Measurements from ENCODE around the gene RASSF1.

The RASSF1 gene

DNA sequence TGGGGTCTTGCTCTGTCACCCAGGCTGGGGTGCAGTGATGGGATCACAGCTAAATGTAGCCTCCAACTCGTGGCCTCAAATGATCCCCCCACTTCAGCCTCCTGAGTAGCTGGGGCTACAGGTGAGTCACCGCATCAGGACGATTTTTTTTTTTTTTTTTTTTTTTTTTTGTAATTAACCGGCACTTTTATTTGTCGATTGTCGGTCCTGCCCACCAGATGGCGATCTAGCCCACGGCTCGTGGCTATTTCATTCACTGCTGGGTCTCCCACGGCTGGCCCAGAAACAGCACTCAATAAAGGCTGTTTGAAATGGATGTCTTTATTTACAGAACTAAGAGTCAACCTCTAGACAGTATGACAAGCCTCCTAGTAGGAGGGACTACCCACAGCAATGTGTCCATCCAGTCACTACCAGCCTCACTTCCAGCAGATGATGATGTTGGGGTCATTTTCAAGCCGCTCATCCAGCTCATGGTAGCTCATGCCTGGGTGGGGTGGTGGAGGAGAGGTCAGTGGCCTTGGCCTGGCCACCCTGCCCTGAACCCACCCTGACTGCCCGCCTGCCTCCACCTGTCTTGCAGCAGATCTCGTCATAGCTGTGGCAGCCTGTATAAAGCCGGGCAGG is 6.7 kb upstream of the RASSF1 start:
- no peaks in the 10 kb centered on the region for H3K9me3 ChIP-seq (ENCODE audit: severe bottlenecking)
- H3K36me3 ChIP-seq (ENCODE audit: low read depth), result peaks cover 5% of the 10 kb centered on the region; the same call in 1 of the 2 replicates
- DNase-seq (ENCODE audit: low spot score) (no peak), ATAC-seq (ENCODE audit: low read depth) (no peak)
- H3K4me1 ChIP-seq (ENCODE audit: insufficient read depth, poor library complexity, severe bottlenecking), result no peaks in the 10 kb centered on the region
- no peak overlapping the region for H3K4me3 ChIP-seq (ENCODE audit: severe bottlenecking)
- no peaks in the 10 kb centered on the region for H3K27me3 ChIP-seq (ENCODE audit: insufficient read depth, poor library complexity, severe bottlenecking)
- TF ChIP-seq, protein P1, sequence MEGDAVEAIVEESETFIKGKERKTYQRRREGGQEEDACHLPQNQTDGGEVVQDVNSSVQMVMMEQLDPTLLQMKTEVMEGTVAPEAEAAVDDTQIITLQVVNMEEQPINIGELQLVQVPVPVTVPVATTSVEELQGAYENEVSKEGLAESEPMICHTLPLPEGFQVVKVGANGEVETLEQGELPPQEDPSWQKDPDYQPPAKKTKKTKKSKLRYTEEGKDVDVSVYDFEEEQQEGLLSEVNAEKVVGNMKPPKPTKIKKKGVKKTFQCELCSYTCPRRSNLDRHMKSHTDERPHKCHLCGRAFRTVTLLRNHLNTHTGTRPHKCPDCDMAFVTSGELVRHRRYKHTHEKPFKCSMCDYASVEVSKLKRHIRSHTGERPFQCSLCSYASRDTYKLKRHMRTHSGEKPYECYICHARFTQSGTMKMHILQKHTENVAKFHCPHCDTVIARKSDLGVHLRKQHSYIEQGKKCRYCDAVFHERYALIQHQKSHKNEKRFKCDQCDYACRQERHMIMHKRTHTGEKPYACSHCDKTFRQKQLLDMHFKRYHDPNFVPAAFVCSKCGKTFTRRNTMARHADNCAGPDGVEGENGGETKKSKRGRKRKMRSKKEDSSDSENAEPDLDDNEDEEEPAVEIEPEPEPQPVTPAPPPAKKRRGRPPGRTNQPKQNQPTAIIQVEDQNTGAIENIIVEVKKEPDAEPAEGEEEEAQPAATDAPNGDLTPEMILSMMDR (IDR thresholded peaks at IDR 0.05; ENCODE audit: poor library complexity, severe bottlenecking), result peak; percentile 84
- no peak overlapping the region for H3K27ac ChIP-seq (ENCODE audit: poor library complexity, severe bottlenecking)

DNA sequence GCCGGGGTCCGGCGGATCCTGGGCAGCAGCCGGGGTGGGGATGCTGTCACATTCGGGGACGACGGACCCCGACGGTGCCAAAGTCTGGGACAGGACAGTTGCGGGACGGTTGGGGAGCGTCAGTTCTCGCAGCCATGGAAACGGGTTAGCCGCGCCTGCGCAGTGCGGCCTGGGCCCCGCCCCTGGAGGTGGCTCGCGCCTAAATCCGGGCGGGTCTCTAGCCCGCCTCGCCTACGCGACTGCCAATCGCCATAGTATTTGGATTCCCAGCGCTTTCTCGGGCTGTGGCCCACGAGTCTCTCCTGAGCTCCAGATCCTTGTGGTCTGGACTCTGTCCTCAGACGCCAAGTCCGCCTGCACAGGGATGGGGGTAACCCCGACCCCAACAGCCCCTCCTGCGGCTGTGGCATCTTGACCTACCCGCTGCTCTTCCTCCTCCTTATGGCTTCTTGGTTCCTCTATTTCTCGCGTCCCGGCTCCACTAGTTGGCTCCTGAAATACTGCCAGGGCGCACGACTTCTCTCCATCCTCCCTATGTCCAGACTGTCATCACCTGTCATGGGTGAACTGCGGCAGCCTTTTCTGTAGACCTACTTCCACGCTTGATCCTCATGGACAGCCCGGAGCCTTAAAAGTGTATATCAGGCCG is 5.1 kb upstream of the RASSF1 start, which contains the start of gene ZMYND10:
Gene ZMYND10 (minus strand): TSS at position 147 of the 649 bp plus-strand sequence. CDS start 153 bp downstream, outside the sequence.
- Histone ChIP-seq H3K27me3 (ENCODE audit: insufficient read depth, poor library complexity, severe bottlenecking) (no peaks in the 10 kb centered on the region), H3K4me3 (ENCODE audit: severe bottlenecking) (peak within 1 kb of the TSS; percentile 16), H3K27ac (ENCODE audit: poor library complexity, severe bottlenecking) (no peak within 1 kb of the TSS), H3K9me3 (ENCODE audit: severe bottlenecking) (no peaks in the 10 kb centered on the region), H3K4me1 (ENCODE audit: insufficient read depth, poor library complexity, severe bottlenecking) (peaks cover 3% of the 10 kb centered on the region), H3K36me3 (ENCODE audit: low read depth) (peaks cover 5% of the 10 kb centered on the region; the same call in 1 of the 2 replicates)
- DNase-seq (ENCODE audit: low spot score) (no peak), ATAC-seq (ENCODE audit: low read depth) (peak; percentile 48)
- TF ChIP-seq, protein P1 (IDR thresholded peaks at IDR 0.05; ENCODE audit: poor library complexity, severe bottlenecking), result no peak

DNA sequence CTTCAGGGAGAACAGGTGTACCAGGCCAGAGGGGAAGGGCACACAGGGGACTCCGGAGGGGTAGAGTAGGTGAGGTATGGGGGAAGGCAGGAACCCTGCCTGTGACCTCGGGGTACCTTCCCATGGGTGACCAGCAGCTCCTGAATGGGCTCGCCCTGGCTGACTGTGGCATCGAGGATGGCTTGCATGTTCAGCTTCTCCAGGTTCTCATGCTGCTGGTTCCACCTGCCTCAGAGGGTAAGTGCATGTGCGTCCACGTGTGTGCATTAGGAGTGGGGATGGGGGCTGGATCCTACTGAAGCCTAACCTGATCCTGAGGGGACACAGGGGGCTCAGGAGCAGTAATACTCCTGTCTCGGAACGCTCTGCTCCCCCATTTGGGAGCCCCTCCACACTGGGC is 4.4 kb upstream of the RASSF1 start:
- no peak overlapping the region for H3K4me3 ChIP-seq (ENCODE audit: severe bottlenecking)
- TF ChIP-seq, protein P1 (IDR thresholded peaks at IDR 0.05; ENCODE audit: poor library complexity, severe bottlenecking), result no peak

DNA sequence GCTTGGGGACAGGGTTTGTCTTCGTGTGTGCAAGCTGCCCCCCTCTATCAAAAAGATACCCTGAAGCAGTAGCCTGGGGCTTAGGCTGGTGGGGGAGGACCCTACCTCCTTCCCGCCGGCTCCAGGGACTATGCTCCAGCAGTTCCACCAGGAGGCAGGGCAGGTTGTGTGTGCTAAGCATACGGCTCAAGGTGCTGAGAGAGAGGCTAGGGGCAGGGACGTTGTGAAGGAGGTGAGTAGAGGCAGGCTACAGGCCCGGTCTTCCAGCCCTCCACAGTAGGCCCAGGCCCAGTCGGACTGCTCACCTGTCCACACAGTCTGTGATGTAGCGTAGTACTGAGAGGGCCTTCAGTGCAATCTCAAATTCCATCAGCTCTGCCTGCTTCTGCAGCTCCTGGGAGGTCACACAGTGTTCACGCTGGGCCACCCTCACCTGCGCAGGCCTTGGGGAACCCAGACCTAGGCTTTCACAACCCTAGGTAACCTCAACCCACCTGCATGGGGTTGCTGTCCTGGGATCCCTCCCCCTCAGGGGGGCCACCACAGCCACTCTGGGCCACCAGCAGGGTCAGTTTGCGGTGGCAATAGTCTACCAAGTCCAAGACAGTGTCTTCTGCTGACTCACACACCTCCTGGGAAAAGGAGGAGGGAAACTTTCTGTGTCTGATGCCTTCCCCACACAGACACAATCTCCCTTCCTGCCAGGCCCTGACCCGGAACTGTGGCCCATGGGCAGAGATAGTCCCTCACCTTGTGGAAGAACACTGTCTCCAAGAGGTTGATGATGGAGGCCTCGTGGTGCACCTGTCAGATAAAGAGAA is 2.4 kb upstream of the RASSF1 start:
- TF ChIP-seq, protein P1 (IDR thresholded peaks at IDR 0.05; ENCODE audit: poor library complexity, severe bottlenecking), result no peak
- H3K27ac ChIP-seq (ENCODE audit: poor library complexity, severe bottlenecking), result no peak overlapping the region
- H3K9me3 ChIP-seq (ENCODE audit: severe bottlenecking), result no peaks in the 10 kb centered on the region
- no peak for ATAC-seq (ENCODE audit: low read depth)
- no peak overlapping the region for H3K4me3 ChIP-seq (ENCODE audit: severe bottlenecking)
- peaks cover 8% of the 10 kb centered on the region for H3K4me1 ChIP-seq (ENCODE audit: insufficient read depth, poor library complexity, severe bottlenecking)
- peaks cover 5% of the 10 kb centered on the region; the same call in 1 of the 2 replicates for H3K36me3 ChIP-seq (ENCODE audit: low read depth)
- DNase-seq (ENCODE audit: low spot score), result no peak
- no peaks in the 10 kb centered on the region for H3K27me3 ChIP-seq (ENCODE audit: insufficient read depth, poor library complexity, severe bottlenecking)

More for the DNA sequence above, 4.4 kb upstream of the RASSF1 start:
- Histone ChIP-seq H3K27ac (ENCODE audit: poor library complexity, severe bottlenecking) (no peak overlapping the region), H3K27me3 (ENCODE audit: insufficient read depth, poor library complexity, severe bottlenecking) (no peaks in the 10 kb centered on the region), H3K9me3 (ENCODE audit: severe bottlenecking) (no peaks in the 10 kb centered on the region), H3K36me3 (ENCODE audit: low read depth) (peaks cover 5% of the 10 kb centered on the region; the same call in 1 of the 2 replicates), H3K4me1 (ENCODE audit: insufficient read depth, poor library complexity, severe bottlenecking) (peaks cover 6% of the 10 kb centered on the region)
- ATAC-seq (ENCODE audit: low read depth), result no peak
- DNase-seq (ENCODE audit: low spot score), result no peak

All from RWPE2 (cell line).